K562 (cell line): ENCODE results near the gene CEP89. TPM values are rescaled to one million over a fixed set of nuclear protein-coding genes. Genes with fewer than 3 reads are reported as not detected.

Experiments used
- ATAC-seq: fragments of 200-7000 bp; cut with Tn5 transposase; 3 replicates; pipeline ENCODE4 v1.9.1; 2020; ENCODE audit warnings: moderate library complexity
- BruUV-seq: library from RNA; stranded (reverse); fragments of 400-500 nt; replicated peaks from 2 replicates; lab custom pipeline; 2021; lab: Mats Ljungman, UMichigan
- CTCF ChIA-PET: fragments of 300-600 bp; formaldehyde crosslinking; extraction: SDS; loops from one replicate; lab custom pipeline; 2021; ENCODE audit warnings: low intra/inter-chr PET ratio; lab: Yijun Ruan, JAX
- POLR2A ChIA-PET: fragments of 300-600, 350-650 bp; sonication (Branson Sonifier 250); formaldehyde crosslinking; extraction: SDS; loops from one replicate; lab custom pipeline; 2021; ENCODE audit warnings: antibody characterized with exemption, inconsistent platforms; lab: Yijun Ruan, JAX
- DNase-seq, 4 experiments: peaks; one replicate each; pipeline versions ENCODE4 v3.0.0 to v3.0.0-alpha.2; 2011 to 2018; ENCODE audit warnings: low spot score in 3 of 4, mixed read lengths in 3 of 4; ENCODE audit errors: extremely low read depth in 1 of 4
- FAIRE-seq: peaks from 2 replicates; lab custom pipeline; 2011; peaks lifted over from hg19 to GRCh38; lab: Jason Lieb, UNC
- H2AFZ ChIP-seq: 2 replicates; pipeline ENCODE4 v1.6.0; 2011; ENCODE audit warnings: low read depth, low read length, control low read depth, inconsistent platforms
- H3K27ac ChIP-seq: fragments of 200-600 bp; 3 replicates; pipeline ENCODE4 v1.8.0; 2011; ENCODE audit warnings: low read depth, mild to moderate bottlenecking, control low read depth, inconsistent platforms, low read length, moderate library complexity, mixed read lengths; ENCODE audit errors: extremely low read depth
- H3K27me3 ChIP-seq, 2 experiments: fragments of 300-600 bp in 1 of 2; 2 replicates in 1 of 2; 3 replicates in 1 of 2; pipeline versions ENCODE4 v1.6.0 to v1.8.0; 2011; ENCODE audit warnings: inconsistent platforms in 2 of 2, low read length in 2 of 2, mild to moderate bottlenecking in 1 of 2, mixed read lengths in 1 of 2, moderate library complexity in 1 of 2; ENCODE audit not compliant: control insufficient read depth in 2 of 2, insufficient read depth in 2 of 2
- H3K36me3 ChIP-seq: fragments of 300-600 bp; 3 replicates; pipeline ENCODE4 v1.8.0; 2011; ENCODE audit warnings: mild to moderate bottlenecking, low read length, inconsistent platforms; ENCODE audit not compliant: control insufficient read depth, insufficient read depth
- H3K4me1 ChIP-seq, 2 experiments: fragments of 200-600 bp in 1 of 2; replicated peaks in 1 of 2; 2 replicates in 1 of 2; 3 replicates in 1 of 2; pipeline versions ENCODE4 v1.5.1 to v1.8.0; 2011; ENCODE audit warnings: inconsistent platforms in 2 of 2, low read length in 2 of 2, mild to moderate bottlenecking in 1 of 2, mixed read lengths in 1 of 2, moderate library complexity in 1 of 2; ENCODE audit not compliant: control insufficient read depth in 2 of 2, insufficient read depth in 2 of 2
- H3K4me2 ChIP-seq: 2 replicates; pipeline ENCODE4 v1.6.1; 2011; ENCODE audit warnings: low read length, control low read depth, inconsistent platforms, mixed read lengths; ENCODE audit not compliant: insufficient read depth
- H3K4me3 ChIP-seq: fragments of 200-600 bp; sonication (generic), shearing (Covaris generic); 2 replicates; pipeline ENCODE4 v1.5.1; 2016; ENCODE audit warnings: control low read depth, inconsistent platforms
- H3K79me2 ChIP-seq: fragments of 200-600 bp; 3 replicates; pipeline ENCODE4 v1.8.0; 2011; ENCODE audit warnings: low read length, inconsistent platforms; ENCODE audit not compliant: control insufficient read depth, insufficient read depth
- H3K9ac ChIP-seq, 2 experiments: 2 replicates each; pipeline versions ENCODE4 v1.6.0 to v1.6.1; 2011; ENCODE audit warnings: low read depth in 2 of 2, low read length in 2 of 2, control low read depth in 1 of 2, inconsistent platforms in 1 of 2, mild to moderate bottlenecking in 1 of 2, mixed read lengths in 1 of 2; ENCODE audit not compliant: insufficient read depth in 1 of 2
- H3K9me1 ChIP-seq: one replicate; pipeline ENCODE4 v1.6.0; 2011; ENCODE audit warnings: inconsistent platforms, mild to moderate bottlenecking, low read length, moderate library complexity; ENCODE audit not compliant: control insufficient read depth, insufficient read depth
- H3K9me3 ChIP-seq: replicated peaks from 2 replicates; pipeline ENCODE4 v1.5.1; 2011; ENCODE audit warnings: low read depth, low read length, inconsistent platforms; ENCODE audit not compliant: control insufficient read depth, insufficient read depth
- H4K20me1 ChIP-seq: replicated peaks from 2 replicates; pipeline ENCODE4 v1.6.1; 2011; ENCODE audit warnings: low read length, inconsistent platforms, mixed read lengths; ENCODE audit not compliant: control insufficient read depth, insufficient read depth
- KLF10 ChIP-seq: fragments of 250-450 bp; sonication (Bioruptor Pico); IDR thresholded peaks from 2 replicates; pipeline ENCODE4 v1.6.1; 2021; ENCODE audit warnings: matching md5 sums
- PCBP1 ChIP-seq: fragments of 200-400 bp; formaldehyde crosslinking; IDR thresholded peaks from 2 replicates; pipeline ENCODE4 v1.6.1; 2018; ENCODE audit warnings: mild to moderate bottlenecking, low read depth, low read length; ENCODE audit not compliant: poor library complexity, severe bottlenecking
- SPI1 ChIP-seq: IDR thresholded peaks from 2 replicates; pipeline ENCODE4 v1.6.1; 2011; ENCODE audit warnings: low read depth, low read length, control low read depth, borderline replicate concordance
- TBP ChIP-seq: optimal IDR thresholded peaks from 2 replicates; pipeline ENCODE3; 2011; ENCODE audit warnings: low read depth, low read length, improper control_type of control experiment
- TCFL5 ChIP-seq: fragments of 250-450 bp; sonication (Bioruptor Pico); conservative IDR thresholded peaks from 2 replicates; pipeline ENCODE4 v1.6.1; 2021; ENCODE audit warnings: mild to moderate bottlenecking, moderate library complexity, matching md5 sums
- WGBS: fragments of 100-300 bp; shearing (Covaris generic); methylation state at CpG from one replicate; pipeline ENCODE4 v1.1.6; 2016; ENCODE audit warnings: low coverage, mixed read lengths; ENCODE audit not compliant: insufficient coverage; ENCODE audit errors: missing lambda C conversion rate; 5-methylcytosine and 5-hydroxymethylcytosine counted together
- in situ Hi-C: fragments of 300-500 bp; cut with MboI; formaldehyde crosslinking; loops from 4 replicates; pipeline ENCODE4 v1.15.0; 2018; ENCODE audit warnings: inconsistent platforms, mixed read lengths
- intact Hi-C: fragments of 100-400 bp; cut with micrococcal nuclease; formaldehyde crosslinking; loops from 2 replicates; pipeline ENCODE4 v1.14.2; 2022
- polyA plus RNA-seq, 8 experiments: library from polyadenylated mRNA; depleted of rRNA in 4 of 8; stranded (reverse) in 5 of 8; unstranded in 3 of 8; fragments of >200 nt; fragmentation: Nextera tagmentation in 2 of 8; fragmentation: Illumina TruSeq in 1 of 8; extraction: Ambion mirVana in 2 of 8; extraction: Trizol in 1 of 8; gene quantifications; 2 replicates each; pipeline versions ENCODE4 v1.2.1 to v1.2.3, GENCODE V29; 2011 to 2014; ENCODE audit warnings: inconsistent platforms in 1 of 8, missing spikeins in 1 of 8
- total RNA-seq, 7 experiments: library from RNA; depleted of rRNA in 6 of 7; stranded (reverse); fragments of >200 nt in 6 of 7; fragmentation: Illumina TruSeq in 2 of 7; extraction: Trizol in 2 of 7; gene quantifications; 2 replicates each; pipeline versions ENCODE4 v1.2.1 to v1.2.3, GENCODE V29; 2011 to 2021; ENCODE audit warnings: low replicate concordance in 1 of 7
- TF ChIP-seq, protein P1 (sequence below): fragments of 200-400 bp; formaldehyde crosslinking; IDR thresholded peaks from 2 replicates; pipeline ENCODE4 v1.6.1; 2017; ENCODE audit warnings: mild to moderate bottlenecking, low read depth, low read length, moderate library complexity
- TF ChIP-seq, protein P2 (sequence below): fragments of 450-650 bp; formaldehyde crosslinking; IDR thresholded peaks from 2 replicates; pipeline ENCODE4 v1.4.0; 2022; ENCODE audit warnings: mild to moderate bottlenecking, moderate library complexity

CEP89 gene
- total and polyA plus RNA-seq, 9 of the 15 experiments (the other 6 are each of a cell fraction or from before 2014, with no cell fraction given): 5.5 to 15.0 (median 7.2) TPM

DNA sequence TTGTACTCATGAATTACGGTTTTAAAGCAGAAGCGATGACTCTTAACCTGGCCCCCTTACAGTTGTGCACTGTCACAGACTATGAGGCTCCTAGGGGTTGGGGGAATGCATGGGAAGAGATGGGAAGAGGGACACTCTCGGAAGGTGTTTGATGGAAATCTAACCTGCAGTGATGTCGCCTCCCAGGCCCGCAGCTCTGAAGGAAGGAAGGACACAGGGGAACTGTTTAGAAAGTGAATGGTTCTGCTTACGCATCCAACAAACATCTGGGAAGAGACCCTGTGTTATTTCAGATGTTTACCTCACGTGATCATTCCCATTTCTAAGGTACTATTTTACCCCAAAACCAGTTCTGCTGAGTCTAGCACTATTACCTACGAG is 54.2 kb downstream of the CEP89 start (continued):
- TF ChIP-seq KLF10 (CRISPR knock-in tag) (no peak), PCBP1 (no peak), TBP (no peak)
- TF ChIP-seq, protein P1, sequence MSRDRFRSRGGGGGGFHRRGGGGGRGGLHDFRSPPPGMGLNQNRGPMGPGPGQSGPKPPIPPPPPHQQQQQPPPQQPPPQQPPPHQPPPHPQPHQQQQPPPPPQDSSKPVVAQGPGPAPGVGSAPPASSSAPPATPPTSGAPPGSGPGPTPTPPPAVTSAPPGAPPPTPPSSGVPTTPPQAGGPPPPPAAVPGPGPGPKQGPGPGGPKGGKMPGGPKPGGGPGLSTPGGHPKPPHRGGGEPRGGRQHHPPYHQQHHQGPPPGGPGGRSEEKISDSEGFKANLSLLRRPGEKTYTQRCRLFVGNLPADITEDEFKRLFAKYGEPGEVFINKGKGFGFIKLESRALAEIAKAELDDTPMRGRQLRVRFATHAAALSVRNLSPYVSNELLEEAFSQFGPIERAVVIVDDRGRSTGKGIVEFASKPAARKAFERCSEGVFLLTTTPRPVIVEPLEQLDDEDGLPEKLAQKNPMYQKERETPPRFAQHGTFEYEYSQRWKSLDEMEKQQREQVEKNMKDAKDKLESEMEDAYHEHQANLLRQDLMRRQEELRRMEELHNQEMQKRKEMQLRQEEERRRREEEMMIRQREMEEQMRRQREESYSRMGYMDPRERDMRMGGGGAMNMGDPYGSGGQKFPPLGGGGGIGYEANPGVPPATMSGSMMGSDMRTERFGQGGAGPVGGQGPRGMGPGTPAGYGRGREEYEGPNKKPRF: no peak
- TF ChIP-seq, protein P2, sequence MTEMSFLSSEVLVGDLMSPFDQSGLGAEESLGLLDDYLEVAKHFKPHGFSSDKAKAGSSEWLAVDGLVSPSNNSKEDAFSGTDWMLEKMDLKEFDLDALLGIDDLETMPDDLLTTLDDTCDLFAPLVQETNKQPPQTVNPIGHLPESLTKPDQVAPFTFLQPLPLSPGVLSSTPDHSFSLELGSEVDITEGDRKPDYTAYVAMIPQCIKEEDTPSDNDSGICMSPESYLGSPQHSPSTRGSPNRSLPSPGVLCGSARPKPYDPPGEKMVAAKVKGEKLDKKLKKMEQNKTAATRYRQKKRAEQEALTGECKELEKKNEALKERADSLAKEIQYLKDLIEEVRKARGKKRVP: no peak
- TF ChIP-seq, all 486 proteins: peak for 0

DNA sequence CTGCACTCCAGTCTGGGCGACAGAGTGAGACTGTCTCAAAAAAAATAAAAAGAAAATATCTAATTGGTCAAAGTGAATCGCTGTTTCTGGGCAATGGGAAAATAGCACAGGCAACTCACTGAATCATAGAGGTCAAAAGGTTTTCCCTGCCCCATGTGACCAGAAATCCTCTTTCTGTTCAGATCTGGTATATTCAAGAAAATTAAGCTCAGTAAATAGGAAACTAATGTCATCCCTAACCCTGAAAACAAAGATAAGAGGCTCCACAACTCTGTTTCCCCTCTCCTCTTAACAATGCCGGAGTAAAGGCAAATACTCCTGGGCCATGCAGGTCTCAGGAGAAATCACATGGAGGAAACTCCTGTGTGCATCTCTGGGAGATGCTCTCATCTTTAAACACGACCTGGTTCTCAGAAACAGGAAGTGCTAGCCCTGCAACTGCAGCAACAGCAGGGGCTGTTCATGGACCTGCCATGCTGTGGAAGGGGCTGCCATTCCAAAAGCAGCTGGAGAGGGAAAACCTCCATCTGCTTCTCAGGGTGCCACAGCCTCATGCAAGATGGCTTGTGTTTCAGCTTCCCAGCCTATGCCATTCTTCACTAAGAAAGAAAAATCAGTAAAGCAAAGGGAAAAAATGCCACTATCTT is 54.7 kb downstream of the CEP89 start:
- no peak overlapping the region for H3K9ac ChIP-seq
- POLR2A ChIA-PET: no interaction called here
- TF ChIP-seq SPI1: peak; percentile 93
- no peak for TF ChIP-seq TCFL5 (CRISPR knock-in tag)
- H4K20me1 ChIP-seq: no peaks in the 10 kb centered on the region; the same call in 1 of the 2 replicates
- no TSS peak for BruUV-seq
- WGBS: 24% methylated on average over 4 of the region's 4 CpGs
- H3K36me3 ChIP-seq: no peaks in the 10 kb centered on the region
- intact Hi-C loops (no loop called here), in situ Hi-C loops (no loop called here)
- no peaks in the 10 kb centered on the region for H3K9me1 ChIP-seq
- no peak for DNase-seq
- FAIRE-seq: no peak
- H3K27ac ChIP-seq: no peak overlapping the region
- H3K4me2 ChIP-seq: no peak overlapping the region
- H2AFZ ChIP-seq: no peak overlapping the region
- no peaks in the 10 kb centered on the region for H3K4me1 ChIP-seq
- H3K79me2 ChIP-seq: no peaks in the 10 kb centered on the region
- no peak overlapping the region for H3K4me3 ChIP-seq
- no peaks in the 10 kb centered on the region for H3K27me3 ChIP-seq
- no peaks in the 10 kb centered on the region for H3K9me3 ChIP-seq
- ATAC-seq: no peak
- CTCF ChIA-PET: no interaction called here
